H1 (cell line): ENCODE results near the gene ZPR1. TPM values are rescaled to one million over a fixed set of nuclear protein-coding genes. Genes with fewer than 3 reads are reported as not detected.

ENCODE experiments used
- CTCF ChIA-PET: fragments of 300-600 bp; sonication (Branson Sonifier 250); formaldehyde crosslinking; loops from one replicate; lab custom pipeline; 2021; ENCODE audit not compliant: partially characterized antibody; lab: Charles Lee
- POLR2A ChIA-PET: fragments of 300-600 bp; sonication (Branson Sonifier 250); formaldehyde crosslinking; loops from one replicate; lab custom pipeline; 2021; ENCODE audit warnings: inconsistent platforms; ENCODE audit not compliant: partially characterized antibody; lab: Charles Lee
- DNase-seq, 2 experiments: peaks; one replicate each; pipeline versions ENCODE4 v3.0.0 to v3.0.0-alpha.2; 2010 to 2022; ENCODE audit warnings: low spot score in 2 of 2, low read depth in 1 of 2, mixed read lengths in 1 of 2
- FAIRE-seq: peaks from 2 replicates; lab custom pipeline; 2011; peaks lifted over from hg19 to GRCh38; lab: Jason Lieb, UNC
- H2AFZ ChIP-seq: 2 replicates; pipeline ENCODE4 v1.8.1; 2012; ENCODE audit warnings: low read length, inconsistent platforms
- H2AK5ac ChIP-seq: 2 replicates; pipeline ENCODE4 v1.6.1; 2013; ENCODE audit warnings: low read depth, low read length
- H2BK120ac ChIP-seq: replicated peaks from 2 replicates; pipeline ENCODE3; 2013; ENCODE audit warnings: low read depth, low read length, inconsistent platforms
- H2BK12ac ChIP-seq: 2 replicates; pipeline ENCODE4 v1.6.1; 2013; ENCODE audit warnings: low read depth, low read length
- H2BK15ac ChIP-seq: 2 replicates; pipeline ENCODE4 v1.6.1; 2013; ENCODE audit warnings: low read length
- H2BK20ac ChIP-seq: 2 replicates; pipeline ENCODE4 v1.6.1; 2013; ENCODE audit warnings: low read length
- H2BK5ac ChIP-seq: 2 replicates; pipeline ENCODE4 v1.6.1; 2013; ENCODE audit warnings: low read depth, low read length
- H3K14ac ChIP-seq: 2 replicates; pipeline ENCODE4 v1.6.1; 2013; ENCODE audit warnings: inconsistent platforms; ENCODE audit not compliant: insufficient read length
- H3K18ac ChIP-seq: 2 replicates; pipeline ENCODE4 v1.6.1; 2013; ENCODE audit warnings: low read length; ENCODE audit errors: extremely low read depth
- H3K23ac ChIP-seq: 2 replicates; pipeline ENCODE4 v1.6.1; 2013; ENCODE audit warnings: inconsistent platforms; ENCODE audit not compliant: insufficient read length
- H3K23me2 ChIP-seq: 2 replicates; pipeline ENCODE4 v1.6.1; 2013; ENCODE audit warnings: low read depth, low read length
- H3K27ac ChIP-seq: 2 replicates; pipeline ENCODE4 v1.6.1; 2011; ENCODE audit warnings: low read depth, low read length, inconsistent platforms
- H3K27me3 ChIP-seq, 4 experiments: replicated peaks in 1 of 4; 1 replicate in 1 of 4; 2 replicates in 3 of 4; pipeline versions ENCODE4 v1.6.1 to v1.8.1; 2011 to 2013; ENCODE audit warnings: low read length in 3 of 4, mild to moderate bottlenecking in 3 of 4, inconsistent platforms in 2 of 4, mixed read lengths in 2 of 4, moderate library complexity in 1 of 4; ENCODE audit not compliant: control insufficient read depth in 3 of 4, insufficient read depth in 3 of 4; ENCODE audit errors: extremely low read depth in 1 of 4
- H3K36me3 ChIP-seq, 4 experiments: 2 replicates each; pipeline versions ENCODE4 v1.6.1 to v1.8.1; 2011 to 2013; ENCODE audit warnings: mild to moderate bottlenecking in 4 of 4, low read length in 3 of 4, moderate library complexity in 2 of 4, control low read depth in 1 of 4, inconsistent platforms in 1 of 4; ENCODE audit not compliant: insufficient read depth in 4 of 4, control insufficient read depth in 2 of 4
- H3K4ac ChIP-seq: replicated peaks from 2 replicates; pipeline ENCODE3; 2013; ENCODE audit warnings: low read length, low read depth, mixed read lengths, inconsistent platforms; ENCODE audit not compliant: insufficient read length
- H3K4me1 ChIP-seq, 4 experiments: replicated peaks in 1 of 4; 1 replicate in 1 of 4; 2 replicates in 3 of 4; pipeline versions ENCODE4 v1.6.1 to v1.8.1; 2011 to 2013; ENCODE audit warnings: low read length in 3 of 4, inconsistent platforms in 2 of 4, mixed read lengths in 1 of 4; ENCODE audit not compliant: insufficient read depth in 4 of 4, control insufficient read depth in 3 of 4
- H3K4me2 ChIP-seq, 2 experiments: 2 replicates each; pipeline versions ENCODE4 v1.6.1 to v1.8.1; 2011 to 2013; ENCODE audit warnings: low read depth in 2 of 2, low read length in 2 of 2, control low read depth in 1 of 2, inconsistent platforms in 1 of 2, mild to moderate bottlenecking in 1 of 2; ENCODE audit not compliant: insufficient read depth in 1 of 2
- H3K4me3 ChIP-seq, 4 experiments: fragments of 200-600, 300-600 bp in 1 of 4; sonication (generic), shearing (Covaris generic), sonication (Bioruptor Twin) in 1 of 4; 2 replicates each; pipeline versions ENCODE4 v1.5.1 to v1.8.1; 2011 to 2016; ENCODE audit warnings: low read length in 4 of 4, low read depth in 3 of 4, control low read depth in 2 of 4, inconsistent platforms in 2 of 4, mild to moderate bottlenecking in 2 of 4, mixed read lengths in 1 of 4, moderate library complexity in 1 of 4; ENCODE audit not compliant: insufficient read depth in 2 of 4; ENCODE audit errors: extremely low read depth in 1 of 4
- H3K56ac ChIP-seq: replicated peaks from 2 replicates; pipeline ENCODE3; 2013; ENCODE audit warnings: low read depth, mild to moderate bottlenecking, mixed read lengths, low read length, inconsistent platforms; ENCODE audit not compliant: insufficient read length
- H3K79me1 ChIP-seq: 2 replicates; pipeline ENCODE4 v1.6.1; 2013; ENCODE audit warnings: low read depth, low read length, control low read depth
- H3K79me2 ChIP-seq, 2 experiments: 2 replicates each; pipeline versions ENCODE4 v1.6.1 to v1.8.1; 2012 to 2013; ENCODE audit warnings: low read length in 2 of 2, mild to moderate bottlenecking in 2 of 2, inconsistent platforms in 1 of 2; ENCODE audit not compliant: insufficient read depth in 2 of 2, control insufficient read depth in 1 of 2
- H3K9ac ChIP-seq, 4 experiments: replicated peaks in 1 of 4; 1 replicate in 1 of 4; 2 replicates in 3 of 4; pipeline versions ENCODE4 v1.6.1 to v1.8.1; 2011 to 2013; ENCODE audit warnings: low read depth in 3 of 4, low read length in 3 of 4, control low read depth in 2 of 4, mild to moderate bottlenecking in 2 of 4, moderate library complexity in 2 of 4, inconsistent platforms in 1 of 4; ENCODE audit errors: extremely low read depth in 1 of 4
- H3K9me3 ChIP-seq, 2 experiments: 2 replicates each; pipeline versions ENCODE4 v1.6.1 to v1.8.1; 2012 to 2013; ENCODE audit warnings: mild to moderate bottlenecking in 2 of 2, moderate library complexity in 2 of 2, control low read depth in 1 of 2, inconsistent platforms in 1 of 2, low read depth in 1 of 2, low read length in 1 of 2, mixed read lengths in 1 of 2; ENCODE audit not compliant: insufficient read depth in 2 of 2
- H4K20me1 ChIP-seq, 2 experiments: replicated peaks in 1 of 2; 2 replicates each; pipeline versions ENCODE3 to v1.8.1; 2011 to 2013; ENCODE audit warnings: inconsistent platforms in 2 of 2, low read length in 2 of 2, mild to moderate bottlenecking in 1 of 2; ENCODE audit not compliant: insufficient read depth in 2 of 2, control insufficient read depth in 1 of 2
- H4K5ac ChIP-seq: 2 replicates; pipeline ENCODE4 v1.6.1; 2013; ENCODE audit warnings: low read length, low read depth, mixed read lengths, inconsistent platforms; ENCODE audit not compliant: insufficient read length
- H4K8ac ChIP-seq: 2 replicates; pipeline ENCODE4 v1.8.0; 2013; ENCODE audit warnings: mild to moderate bottlenecking, moderate library complexity, low read length, inconsistent platforms; ENCODE audit not compliant: insufficient read depth; ENCODE audit errors: extremely low read depth
- H4K91ac ChIP-seq: replicated peaks from 2 replicates; pipeline ENCODE3; 2013; ENCODE audit warnings: low read length, mixed read lengths, inconsistent platforms; ENCODE audit not compliant: insufficient read length
- ATF2 ChIP-seq: IDR thresholded peaks from 2 replicates; pipeline ENCODE4 v1.6.1; 2012; ENCODE audit warnings: low read length, inconsistent platforms
- CBX5 ChIP-seq: fragments of 300-800, 300-1000 bp; sonication (generic); IDR thresholded peaks from 2 replicates; pipeline ENCODE4 v1.7.1; 2016; ENCODE audit warnings: antibody characterized with exemption, low read length, low read depth
- CHD2 ChIP-seq: IDR thresholded peaks from 2 replicates; pipeline ENCODE4 v1.6.1; 2012; ENCODE audit warnings: low read length, improper control_type of control experiment
- E2F6 ChIP-seq: IDR thresholded peaks from 2 replicates; pipeline ENCODE4 v1.6.1; 2012; ENCODE audit warnings: inconsistent platforms
- EP300 ChIP-seq, 2 experiments: IDR thresholded peaks; 1 replicate in 1 of 2; 2 replicates in 1 of 2; pipeline ENCODE4 v1.6.1; 2011 to 2012; ENCODE audit warnings: low read depth in 2 of 2, low read length in 2 of 2, mild to moderate bottlenecking in 2 of 2, borderline replicate concordance in 1 of 2, inconsistent platforms in 1 of 2, moderate library complexity in 1 of 2
- GABPA ChIP-seq: IDR thresholded peaks from 2 replicates; pipeline ENCODE4 v1.6.1; 2011; ENCODE audit warnings: mild to moderate bottlenecking, low read length, moderate library complexity, borderline replicate concordance; ENCODE audit not compliant: insufficient read depth
- HDAC6 ChIP-seq: IDR thresholded peaks from one replicate; pipeline ENCODE4 v1.7.1; 2012; ENCODE audit warnings: low read depth, mild to moderate bottlenecking, inconsistent platforms, low read length, moderate library complexity
- MAFK ChIP-seq: IDR thresholded peaks from 2 replicates; pipeline ENCODE4 v1.6.1; 2012; ENCODE audit warnings: low read depth, mild to moderate bottlenecking, improper control_type of control experiment, low read length
- NANOG ChIP-seq: IDR thresholded peaks from 2 replicates; pipeline ENCODE4 v1.6.1; 2011; ENCODE audit warnings: low read length, low read depth, mild to moderate bottlenecking, inconsistent platforms; ENCODE audit not compliant: insufficient read depth, poor library complexity, severe bottlenecking
- NRF1 ChIP-seq: IDR thresholded peaks from 2 replicates; pipeline ENCODE4 v1.6.1; 2011; ENCODE audit warnings: mild to moderate bottlenecking, low read depth, low read length, improper control_type of control experiment
- POLR2A ChIP-seq, 2 experiments: IDR thresholded peaks; 1 replicate in 1 of 2; 2 replicates in 1 of 2; pipeline ENCODE4 v1.6.1; 2011; ENCODE audit warnings: low read depth in 2 of 2, low read length in 2 of 2, mild to moderate bottlenecking in 2 of 2; ENCODE audit errors: control extremely low read depth in 1 of 2
- WGBS, 2 experiments: shearing (Covaris generic) in 1 of 2; methylation state at CpG; one replicate each; pipeline versions ENCODE4 v1.1.6 to v1.1.7; 2013 to 2015; ENCODE audit warnings: low lambda C conversion rate in 2 of 2, mixed read lengths in 2 of 2, inconsistent platforms in 1 of 2, low coverage in 1 of 2, missing lambda C conversion rate in 1 of 2; ENCODE audit not compliant: insufficient replicate concordance in 2 of 2, insufficient coverage in 1 of 2, insufficient read length in 1 of 2; ENCODE audit errors: extremely low coverage in 1 of 2, missing lambda C conversion rate in 1 of 2; 5-methylcytosine and 5-hydroxymethylcytosine counted together
- polyA plus RNA-seq, 7 experiments: library from polyadenylated mRNA; depleted of rRNA in 3 of 7; stranded (reverse) in 5 of 7; unstranded in 2 of 7; fragments of >200 nt in 5 of 7; fragments of 200-250 nt in 2 of 7; gene quantifications; 1 replicate in 5 of 7; 2 replicates in 1 of 7; 4 replicates in 1 of 7; pipeline versions ENCODE4 v1.2.1 to v1.2.3, GENCODE V29; 2011 to 2013; ENCODE audit warnings: missing spikeins in 2 of 7, mixed read lengths in 2 of 7
- total RNA-seq: library from RNA; stranded (reverse); fragmentation: NEBNext Ultra II Directional; extraction: Animal tissue kit (Norgen Biotek cat#: 25700); gene quantifications from 2 replicates; pipeline ENCODE4 v1.2.1, GENCODE V29; 2021

Gene ZPR1
- total and polyA plus RNA-seq, 2 of the 8 experiments (the other 6 are each of a cell fraction or from before 2014, with no cell fraction given), result 36.7 to 70.5 TPM

GRCh38 chr11:116798368-116798767 is 10.5 kb upstream of the ZPR1 start:
- 86% methylated on average over 4 of the region's 5 CpGs; no CpG with 5 or more reads in 1 of the 2 experiments for WGBS, 2 experiments
- FAIRE-seq, result no peak
- no peaks in the 10 kb centered on the region for H3K27me3 ChIP-seq

More at GRCh38 chr11:116798368-116798767, 10.5 kb upstream of the ZPR1 start:
- DNase-seq, result no peak
- Histone ChIP-seq H3K9me3 (no peaks in the 10 kb centered on the region), H3K9ac (no peak overlapping the region), H4K8ac (no peak overlapping the region), H3K23ac (no peak overlapping the region), H3K4me1 (0 out of 7 replicates have a peak, but pooled peaks cover 0 to 3% (median 0%) of the 10 kb centered on the region in 4 experiments), H3K56ac (no peak overlapping the region), H4K91ac (no peak overlapping the region), H2BK15ac (no peak overlapping the region), H3K4me3 (no peak overlapping the region), H3K27ac (no peak overlapping the region), H3K18ac (no peak overlapping the region), H3K23me2 (no peaks in the 10 kb centered on the region), H2BK5ac (no peak overlapping the region), H4K5ac (no peak overlapping the region), H2BK120ac (no peak overlapping the region), H2AK5ac (no peak overlapping the region), H4K20me1 (no peaks in the 10 kb centered on the region), H3K4ac (no peak overlapping the region), H2BK20ac (no peak overlapping the region), H3K14ac (no peak overlapping the region), H3K79me1 (no peaks in the 10 kb centered on the region), H3K4me2 (no peak overlapping the region), H2AFZ (no peak overlapping the region), H2BK12ac (no peak overlapping the region), H3K79me2 (no peaks in the 10 kb centered on the region), H3K36me3 (no peaks in the 10 kb centered on the region)
- ChIA-PET POLR2A (no interaction called here), CTCF (interaction anchor here (1.1 to 4.5 kb wide), 2 partner anchors 8 to 28 kb away, joined by 4 to 31 read pairs; partner anchors contain the start of gene APOA5)
- no peak for TF ChIP-seq MAFK
- no peak for TF ChIP-seq ATF2
- TF ChIP-seq EP300 (IDR thresholded peaks at IDR 0.05; ENCODE audit: borderline replicate concordance in 1 of 2, low read depth in 2 of 2, low read length in 2 of 2), result no peak
- TF ChIP-seq NRF1, result no peak
- no peak for TF ChIP-seq E2F6
- no peak for TF ChIP-seq POLR2A (IDR thresholded peaks at IDR 0.05; ENCODE audit: control extremely low read depth in 1 of 2, low read depth in 2 of 2, low read length in 2 of 2)
- TF ChIP-seq HDAC6, result no peak
- TF ChIP-seq NANOG, result no peak
- no peak for TF ChIP-seq GABPA
- TF ChIP-seq CBX5, result no peak
- no peak for TF ChIP-seq CHD2
